ENCODE results near the gene CCDC50.

The CCDC50 gene

DNA sequence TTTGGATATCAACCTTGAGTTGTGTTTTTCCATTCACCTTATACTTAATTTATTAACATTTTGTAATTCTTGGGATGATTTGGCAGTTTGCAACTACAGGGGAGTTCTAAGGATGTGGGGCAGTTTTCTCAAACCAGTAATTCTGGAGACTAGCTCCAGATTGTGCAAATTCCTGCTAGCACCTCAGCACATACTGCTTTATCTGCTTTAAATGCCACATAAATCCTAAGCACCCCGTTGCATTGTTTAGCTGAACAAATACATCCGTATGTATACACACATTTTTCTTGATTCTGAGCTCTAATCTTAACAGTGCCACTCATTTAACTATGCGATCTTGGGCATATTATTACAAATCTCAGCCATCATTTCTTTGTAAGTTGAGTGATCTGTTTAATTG lies 18.0 kb downstream of the CCDC50 start:
- no peak overlapping the region for H3K4me3 ChIP-seq (replicated peaks; ENCODE audit: insufficient read depth, low read length)
- no peaks in the 10 kb centered on the region for H3K27me3 ChIP-seq (ENCODE audit: insufficient read depth, poor library complexity, severe bottlenecking)
- DNase-seq (ENCODE audit: low read depth in 1 of 2, low spot score in 1 of 2): no peak
- no peak overlapping the region for H3K27ac ChIP-seq (replicated peaks)
- TF ChIP-seq, protein P1, sequence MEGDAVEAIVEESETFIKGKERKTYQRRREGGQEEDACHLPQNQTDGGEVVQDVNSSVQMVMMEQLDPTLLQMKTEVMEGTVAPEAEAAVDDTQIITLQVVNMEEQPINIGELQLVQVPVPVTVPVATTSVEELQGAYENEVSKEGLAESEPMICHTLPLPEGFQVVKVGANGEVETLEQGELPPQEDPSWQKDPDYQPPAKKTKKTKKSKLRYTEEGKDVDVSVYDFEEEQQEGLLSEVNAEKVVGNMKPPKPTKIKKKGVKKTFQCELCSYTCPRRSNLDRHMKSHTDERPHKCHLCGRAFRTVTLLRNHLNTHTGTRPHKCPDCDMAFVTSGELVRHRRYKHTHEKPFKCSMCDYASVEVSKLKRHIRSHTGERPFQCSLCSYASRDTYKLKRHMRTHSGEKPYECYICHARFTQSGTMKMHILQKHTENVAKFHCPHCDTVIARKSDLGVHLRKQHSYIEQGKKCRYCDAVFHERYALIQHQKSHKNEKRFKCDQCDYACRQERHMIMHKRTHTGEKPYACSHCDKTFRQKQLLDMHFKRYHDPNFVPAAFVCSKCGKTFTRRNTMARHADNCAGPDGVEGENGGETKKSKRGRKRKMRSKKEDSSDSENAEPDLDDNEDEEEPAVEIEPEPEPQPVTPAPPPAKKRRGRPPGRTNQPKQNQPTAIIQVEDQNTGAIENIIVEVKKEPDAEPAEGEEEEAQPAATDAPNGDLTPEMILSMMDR (IDR thresholded peaks at IDR 0.05; ENCODE audit: insufficient read depth, low read length): no peak
- no peak for TF ChIP-seq GABPA (IDR thresholded peaks at IDR 0.05; ENCODE audit: low read depth)
- TF ChIP-seq, protein P2, sequence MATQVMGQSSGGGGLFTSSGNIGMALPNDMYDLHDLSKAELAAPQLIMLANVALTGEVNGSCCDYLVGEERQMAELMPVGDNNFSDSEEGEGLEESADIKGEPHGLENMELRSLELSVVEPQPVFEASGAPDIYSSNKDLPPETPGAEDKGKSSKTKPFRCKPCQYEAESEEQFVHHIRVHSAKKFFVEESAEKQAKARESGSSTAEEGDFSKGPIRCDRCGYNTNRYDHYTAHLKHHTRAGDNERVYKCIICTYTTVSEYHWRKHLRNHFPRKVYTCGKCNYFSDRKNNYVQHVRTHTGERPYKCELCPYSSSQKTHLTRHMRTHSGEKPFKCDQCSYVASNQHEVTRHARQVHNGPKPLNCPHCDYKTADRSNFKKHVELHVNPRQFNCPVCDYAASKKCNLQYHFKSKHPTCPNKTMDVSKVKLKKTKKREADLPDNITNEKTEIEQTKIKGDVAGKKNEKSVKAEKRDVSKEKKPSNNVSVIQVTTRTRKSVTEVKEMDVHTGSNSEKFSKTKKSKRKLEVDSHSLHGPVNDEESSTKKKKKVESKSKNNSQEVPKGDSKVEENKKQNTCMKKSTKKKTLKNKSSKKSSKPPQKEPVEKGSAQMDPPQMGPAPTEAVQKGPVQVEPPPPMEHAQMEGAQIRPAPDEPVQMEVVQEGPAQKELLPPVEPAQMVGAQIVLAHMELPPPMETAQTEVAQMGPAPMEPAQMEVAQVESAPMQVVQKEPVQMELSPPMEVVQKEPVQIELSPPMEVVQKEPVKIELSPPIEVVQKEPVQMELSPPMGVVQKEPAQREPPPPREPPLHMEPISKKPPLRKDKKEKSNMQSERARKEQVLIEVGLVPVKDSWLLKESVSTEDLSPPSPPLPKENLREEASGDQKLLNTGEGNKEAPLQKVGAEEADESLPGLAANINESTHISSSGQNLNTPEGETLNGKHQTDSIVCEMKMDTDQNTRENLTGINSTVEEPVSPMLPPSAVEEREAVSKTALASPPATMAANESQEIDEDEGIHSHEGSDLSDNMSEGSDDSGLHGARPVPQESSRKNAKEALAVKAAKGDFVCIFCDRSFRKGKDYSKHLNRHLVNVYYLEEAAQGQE (IDR thresholded peaks at IDR 0.05; ENCODE audit: insufficient replicate concordance, low read depth): no peak
- TF ChIP-seq SPI1 (IDR thresholded peaks at IDR 0.05; ENCODE audit: borderline replicate concordance, low read depth): no peak
- no peak for TF ChIP-seq POLR2AphosphoS5 (IDR thresholded peaks at IDR 0.05; ENCODE audit: low read depth)

- TF ChIP-seq GABPA (IDR thresholded peaks at IDR 0.05; ENCODE audit: low read depth) (no peak), POLR2AphosphoS5 (IDR thresholded peaks at IDR 0.05; ENCODE audit: low read depth) (no peak), SPI1 (IDR thresholded peaks at IDR 0.05; ENCODE audit: borderline replicate concordance, low read depth) (no peak)
- TF ChIP-seq, protein P1 (IDR thresholded peaks at IDR 0.05; ENCODE audit: insufficient read depth, low read length): no peak
- TF ChIP-seq, protein P2 (IDR thresholded peaks at IDR 0.05; ENCODE audit: insufficient replicate concordance, low read depth): no peak
- Histone ChIP-seq H3K27me3 (ENCODE audit: insufficient read depth, poor library complexity, severe bottlenecking) (no peaks in the 10 kb centered on the region), H3K27ac (replicated peaks) (no peak overlapping the region), H3K4me3 (replicated peaks; ENCODE audit: insufficient read depth, low read length) (no peak overlapping the region)
- DNase-seq (ENCODE audit: low read depth in 1 of 2, low spot score in 1 of 2): no peak
Observed at GRCh38 chr3:191348098-191348497, 18.9 kb downstream of the CCDC50 start.

DNA sequence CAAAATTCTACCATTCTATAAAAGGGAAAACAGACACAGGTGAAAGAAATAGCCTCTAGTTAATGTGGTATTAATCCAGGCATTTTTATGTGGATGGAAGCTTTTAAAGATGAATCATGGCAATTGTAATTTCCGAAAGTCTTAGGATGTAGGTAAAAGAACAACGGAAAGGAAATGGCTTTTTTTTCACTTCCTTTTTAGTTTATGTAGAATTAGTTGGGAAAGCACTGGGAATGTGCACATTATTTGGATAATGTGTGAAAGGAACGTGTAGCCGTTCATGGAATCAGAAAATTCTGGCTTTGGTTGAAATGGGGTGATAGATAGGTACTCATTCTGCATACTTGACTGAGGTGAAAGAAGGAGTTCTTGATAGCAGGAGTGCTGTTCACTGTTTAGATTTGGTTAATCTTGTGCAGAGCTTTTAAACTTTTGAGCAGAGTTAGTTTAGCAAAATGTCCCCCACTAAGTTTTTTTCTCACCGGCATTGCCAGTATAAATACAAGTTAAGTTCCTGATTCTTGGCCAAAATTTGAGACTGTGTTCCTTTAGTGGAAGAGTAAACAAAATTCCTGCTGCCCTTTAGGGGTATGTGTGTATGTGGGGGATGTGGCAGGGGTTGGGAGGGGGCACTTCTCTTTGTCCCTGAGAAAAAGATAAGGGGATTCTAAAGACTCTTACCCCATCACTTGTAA lies 21.3 kb downstream of the CCDC50 start:
- H3K27me3 ChIP-seq (ENCODE audit: insufficient read depth, poor library complexity, severe bottlenecking): no peaks in the 10 kb centered on the region
- TF ChIP-seq, protein P1 (IDR thresholded peaks at IDR 0.05; ENCODE audit: insufficient read depth, low read length): no peak
- TF ChIP-seq, protein P2 (IDR thresholded peaks at IDR 0.05; ENCODE audit: insufficient replicate concordance, low read depth): no peak
- TF ChIP-seq GABPA (IDR thresholded peaks at IDR 0.05; ENCODE audit: low read depth): no peak
- no peak for DNase-seq (ENCODE audit: low read depth in 1 of 2, low spot score in 1 of 2)
- no peak overlapping the region for H3K27ac ChIP-seq (replicated peaks)
- no peak overlapping the region for H3K4me3 ChIP-seq (replicated peaks; ENCODE audit: insufficient read depth, low read length)
